Immature natural killer cell (primary cell): ENCODE data around the gene PIK3C2A. TPM values are rescaled to one million over a fixed set of nuclear protein-coding genes. Genes with fewer than 3 reads are reported as not detected.

Experiments
- DNase-seq, 3 donors: peaks; one replicate each; pipeline ENCODE4 v3.0.0; 2022; ENCODE audit warnings: mixed read lengths in 1 of 3
- H3K27ac Mint-ChIP-seq, 6 donors: one replicate each; pipeline ENCODE4 v1.8.0; 2020; ENCODE audit warnings: mixed read lengths in 6 of 6, mild to moderate bottlenecking in 5 of 6, inconsistent platforms in 4 of 6, moderate library complexity in 3 of 6
- H3K27me3 Mint-ChIP-seq, 3 donors: one replicate each; pipeline ENCODE4 v1.8.0; 2020 to 2021; ENCODE audit warnings: low read depth in 3 of 3, mild to moderate bottlenecking in 3 of 3, mixed read lengths in 3 of 3, moderate library complexity in 3 of 3, inconsistent platforms in 1 of 3
- H3K36me3 Mint-ChIP-seq, 3 donors: one replicate each; pipeline ENCODE4 v1.8.0; 2020; ENCODE audit warnings: mixed read lengths in 3 of 3, inconsistent platforms in 2 of 3, mild to moderate bottlenecking in 2 of 3
- H3K4me1 Mint-ChIP-seq, 2 donors: one replicate each; pipeline ENCODE4 v1.8.0; 2020; ENCODE audit warnings: inconsistent platforms in 2 of 2, mild to moderate bottlenecking in 2 of 2, mixed read lengths in 2 of 2, moderate library complexity in 1 of 2
- H3K4me3 Mint-ChIP-seq, 5 donors: one replicate each; pipeline ENCODE4 v1.8.0; 2020; ENCODE audit warnings: mild to moderate bottlenecking in 5 of 5, mixed read lengths in 5 of 5, inconsistent platforms in 3 of 5, moderate library complexity in 3 of 5
- H3K9me3 Mint-ChIP-seq, 6 donors: one replicate each; pipeline ENCODE4 v1.8.0; 2020; ENCODE audit warnings: mild to moderate bottlenecking in 6 of 6, mixed read lengths in 6 of 6, inconsistent platforms in 4 of 6, moderate library complexity in 3 of 6
- polyA plus RNA-seq, 3 donors: library from polyadenylated mRNA; unstranded; fragments of 300-500 nt; fragmentation: Illumina TruSeq; gene quantifications; one replicate each; pipeline ENCODE4 v1.2.3, GENCODE V29; 2021

PIK3C2A gene
- polyA plus RNA-seq, 3 donors from 2014 or later, result 5.0 to 13.3 (median 5.5) TPM

GRCh38 chr11:17197431-17197898 lies 10.3 kb downstream of the PIK3C2A start:
- H3K4me1 Mint-ChIP-seq, result peaks cover 34 to 54% of the 10 kb centered on the region in 2 donors
- peaks cover 3 to 4% (median 3%) of the 10 kb centered on the region in 3 donors for H3K27me3 Mint-ChIP-seq
- H3K27ac Mint-ChIP-seq, result peak overlapping the region in 2 of 6 donors; percentile 12 to 28
- DNase-seq, result no peak
- no peaks in the 10 kb centered on the region for H3K9me3 Mint-ChIP-seq
- peaks cover 7 to 14% (median 9%) of the 10 kb centered on the region in 3 donors for H3K36me3 Mint-ChIP-seq
- no peak overlapping the region for H3K4me3 Mint-ChIP-seq

DNA sequence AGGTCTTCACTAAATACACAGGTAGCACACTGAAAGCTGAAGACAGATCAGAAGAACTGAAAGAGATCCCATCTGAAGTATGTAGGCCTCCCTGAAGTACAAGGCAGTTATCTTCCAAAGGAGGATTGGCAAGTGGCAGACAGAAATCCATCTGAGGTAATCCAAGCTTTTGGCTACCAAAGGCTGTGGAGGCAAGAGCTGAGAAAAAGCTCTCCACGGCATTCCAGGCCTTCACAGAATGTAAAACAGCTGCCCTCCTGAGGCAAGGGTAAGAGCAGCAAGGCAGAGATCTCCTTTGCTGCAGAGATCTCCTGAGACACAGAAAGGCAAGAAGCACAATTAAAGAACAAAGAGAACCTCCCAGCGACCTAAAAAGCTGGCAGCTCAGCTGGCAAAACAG lies 19.1 kb downstream of the PIK3C2A start:
- Mint-ChIP-seq H3K4me1 (peaks cover 23 to 49% of the 10 kb centered on the region in 2 donors), H3K27ac (peak overlapping the region in 2 of 6 donors; percentile 37 to 46), H3K4me3 (no peak overlapping the region), H3K36me3 (peaks cover 9 to 22% (median 14%) of the 10 kb centered on the region in 3 donors), H3K9me3 (no peaks in the 10 kb centered on the region), H3K27me3 (no peaks in the 10 kb centered on the region)
- DNase-seq, result no peak

DNA sequence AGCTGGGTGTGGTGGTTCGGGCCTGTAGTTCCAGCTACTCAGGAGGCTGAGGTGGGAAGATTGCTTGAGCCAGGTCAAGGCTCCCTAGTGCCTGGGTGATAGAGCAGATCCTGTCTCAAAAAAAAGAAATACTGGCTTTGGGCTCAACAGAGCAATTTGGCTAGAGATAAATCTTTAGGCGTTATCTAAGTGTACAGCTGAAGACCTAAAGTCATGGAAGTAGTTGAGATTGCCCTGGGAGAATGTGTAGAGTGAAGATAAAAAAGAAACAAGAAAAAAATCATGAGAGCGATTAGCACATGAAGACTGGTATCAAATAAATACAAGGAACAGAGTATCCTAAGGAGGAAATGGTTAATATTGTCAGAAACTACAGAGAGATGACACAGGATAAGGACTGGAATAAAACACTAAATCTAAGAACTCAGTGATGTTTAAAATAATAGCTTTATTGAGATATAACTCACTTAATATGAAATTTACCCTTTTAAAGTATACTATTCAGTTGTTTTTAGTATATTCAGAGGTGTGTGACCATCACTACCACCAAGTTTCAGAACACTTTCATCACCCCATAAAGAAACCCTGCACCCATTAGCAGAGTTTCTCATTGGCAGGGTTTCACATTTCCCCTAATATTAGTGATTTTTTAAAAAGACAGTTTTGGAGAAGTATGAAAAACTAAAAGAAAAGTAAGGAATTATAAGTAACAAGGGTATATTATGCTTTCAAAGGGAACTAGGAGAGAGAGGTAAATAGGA lies 20.7 kb downstream of the PIK3C2A start:
- no peak for DNase-seq
- Mint-ChIP-seq H3K9me3 (no peaks in the 10 kb centered on the region), H3K4me3 (no peak overlapping the region), H3K4me1 (peaks cover 23 to 49% of the 10 kb centered on the region in 2 donors), H3K27ac (peak overlapping the region in 2 of 6 donors; percentile 6 to 11), H3K36me3 (peaks cover 4 to 15% (median 7%) of the 10 kb centered on the region in 3 donors), H3K27me3 (no peaks in the 10 kb centered on the region)

DNA sequence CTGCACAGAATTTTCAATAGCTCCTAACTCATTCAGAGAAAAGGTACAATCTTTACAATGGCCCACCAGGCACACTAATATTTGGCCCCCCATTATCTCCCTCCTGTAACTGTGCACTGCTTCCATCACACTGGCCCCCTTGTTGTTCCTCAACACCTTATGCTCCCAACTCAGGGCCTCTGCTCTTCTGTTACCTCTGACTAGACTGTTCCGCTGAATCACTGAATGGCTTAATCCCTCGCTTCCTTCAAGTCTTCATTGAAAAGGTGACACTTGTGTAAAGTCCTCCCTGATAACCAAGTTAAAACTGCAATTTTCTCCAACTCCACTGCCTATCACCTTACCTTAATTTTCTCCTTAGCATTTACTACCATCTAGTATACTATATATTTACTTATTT lies 21.8 kb downstream of the PIK3C2A start:
- Mint-ChIP-seq H3K9me3 (no peaks in the 10 kb centered on the region), H3K27me3 (peaks cover 0 to 2% (median 0%) of the 10 kb centered on the region in 3 donors), H3K36me3 (peaks cover 4 to 15% (median 11%) of the 10 kb centered on the region in 3 donors), H3K4me3 (no peak overlapping the region), H3K27ac (peak overlapping the region in 2 of 6 donors; percentile 13 to 42), H3K4me1 (peaks cover 24 to 48% of the 10 kb centered on the region in 2 donors)
- no peak for DNase-seq

GRCh38 chr11:17184882-17185587 lies 22.8 kb downstream of the PIK3C2A start:
- Mint-ChIP-seq H3K9me3 (no peaks in the 10 kb centered on the region), H3K4me3 (no peak overlapping the region), H3K36me3 (peaks cover 4 to 14% (median 8%) of the 10 kb centered on the region in 3 donors), H3K27ac (peak overlapping the region in 2 of 6 donors; percentile 9 to 46), H3K27me3 (peaks cover 0 to 2% (median 0%) of the 10 kb centered on the region in 3 donors), H3K4me1 (peaks cover 20 to 47% of the 10 kb centered on the region in 2 donors)
- no peak for DNase-seq

- H3K27ac Mint-ChIP-seq, result no peak overlapping the region
Observed at GRCh38 chr11:17183836-17184235, 23.9 kb downstream of the PIK3C2A start.

GRCh38 chr11:17179970-17180369 lies 27.8 kb downstream of the PIK3C2A start:
- H3K4me3 Mint-ChIP-seq, result no peak overlapping the region
- H3K27me3 Mint-ChIP-seq, result peaks cover 0 to 2% (median 0%) of the 10 kb centered on the region in 3 donors
- H3K4me1 Mint-ChIP-seq, result peaks cover 11 to 30% of the 10 kb centered on the region in 2 donors
- peaks cover 0 to 10% (median 4%) of the 10 kb centered on the region in 3 donors for H3K36me3 Mint-ChIP-seq
- peak overlapping the region in 1 of 6 donors; percentile 10 for H3K27ac Mint-ChIP-seq
- no peaks in the 10 kb centered on the region for H3K9me3 Mint-ChIP-seq
- no peak for DNase-seq

More at GRCh38 chr11:17183836-17184235, 23.9 kb downstream of the PIK3C2A start:
- H3K4me3 Mint-ChIP-seq, result no peak overlapping the region
- peaks cover 0 to 2% (median 0%) of the 10 kb centered on the region in 3 donors for H3K27me3 Mint-ChIP-seq
- H3K36me3 Mint-ChIP-seq, result peaks cover 4 to 14% (median 8%) of the 10 kb centered on the region in 3 donors
- H3K9me3 Mint-ChIP-seq, result no peaks in the 10 kb centered on the region
- DNase-seq, result no peak
- H3K4me1 Mint-ChIP-seq, result peaks cover 20 to 45% of the 10 kb centered on the region in 2 donors

DNA sequence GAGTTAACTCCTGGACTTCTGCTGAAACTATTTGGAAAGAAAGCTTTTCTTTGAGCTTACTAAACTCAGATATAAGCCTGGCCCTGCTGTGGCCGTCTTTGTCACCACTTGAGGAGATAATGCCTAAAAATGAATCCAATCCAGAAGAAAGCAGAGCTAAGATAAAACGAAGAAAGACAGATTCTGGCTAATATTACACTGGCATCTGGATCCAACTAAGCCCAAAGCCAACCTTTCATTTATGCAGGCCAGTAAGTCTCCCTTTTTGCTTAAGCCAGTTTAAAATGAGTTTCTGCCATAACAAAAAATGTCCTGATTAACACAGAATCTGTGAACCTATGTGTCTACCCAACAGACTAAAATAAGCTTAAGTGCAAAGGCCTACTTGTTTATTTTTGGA lies 34.5 kb downstream of the PIK3C2A start:
- H3K4me3 Mint-ChIP-seq, result no peak overlapping the region
- H3K9me3 Mint-ChIP-seq, result no peaks in the 10 kb centered on the region
- peaks cover 0 to 1% (median 0%) of the 10 kb centered on the region in 3 donors for H3K27me3 Mint-ChIP-seq
- H3K4me1 Mint-ChIP-seq, result peaks cover 35 to 63% of the 10 kb centered on the region in 2 donors
- peak overlapping the region in 5 of 6 donors; percentile 9 to 77 (median 18) for H3K27ac Mint-ChIP-seq
- H3K36me3 Mint-ChIP-seq, result peaks cover 9 to 13% (median 11%) of the 10 kb centered on the region in 3 donors
- no peak for DNase-seq

- H3K36me3 Mint-ChIP-seq, result peaks cover 16 to 19% (median 18%) of the 10 kb centered on the region in 3 donors
- H3K27me3 Mint-ChIP-seq, result peaks cover 0 to 1% (median 0%) of the 10 kb centered on the region in 3 donors
- peak overlapping the region in 2 of 6 donors; percentile 22 to 77 for H3K27ac Mint-ChIP-seq
- H3K4me3 Mint-ChIP-seq, result no peak overlapping the region
- no peaks in the 10 kb centered on the region for H3K9me3 Mint-ChIP-seq
- DNase-seq, result no peak
- peaks cover 35 to 57% of the 10 kb centered on the region in 2 donors for H3K4me1 Mint-ChIP-seq
Observed at GRCh38 chr11:17171916-17172315, 35.9 kb downstream of the PIK3C2A start.

DNA sequence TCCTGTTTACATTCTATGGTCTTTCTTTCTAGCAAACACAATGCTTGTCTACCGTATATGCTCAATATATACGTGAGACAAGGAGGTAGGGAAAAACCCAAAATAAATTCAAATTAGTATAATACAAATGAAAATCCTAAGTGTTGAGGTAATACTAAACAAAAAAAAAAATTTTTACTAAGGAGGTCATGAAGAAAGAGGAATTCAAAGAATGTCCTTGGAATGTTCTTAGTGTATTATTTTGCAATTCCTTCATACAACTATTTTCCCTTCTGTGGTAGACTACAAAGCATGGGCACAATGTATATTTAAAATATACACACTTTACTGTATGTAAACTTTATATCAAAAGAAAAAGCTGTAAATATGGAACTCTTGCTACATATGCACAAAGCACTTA lies 36.4 kb downstream of the PIK3C2A start:
- peaks cover 39 to 62% of the 10 kb centered on the region in 2 donors for H3K4me1 Mint-ChIP-seq
- H3K9me3 Mint-ChIP-seq, result no peaks in the 10 kb centered on the region
- no peak for DNase-seq
- H3K27me3 Mint-ChIP-seq, result peaks cover 0 to 1% (median 0%) of the 10 kb centered on the region in 3 donors
- peak overlapping the region in 2 of 6 donors; percentile 7 to 25 for H3K27ac Mint-ChIP-seq
- H3K36me3 Mint-ChIP-seq, result peaks cover 16 to 19% (median 18%) of the 10 kb centered on the region in 3 donors
- H3K4me3 Mint-ChIP-seq, result no peak overlapping the region

GRCh38 chr11:17169876-17170275 lies 37.9 kb downstream of the PIK3C2A start:
- DNase-seq, result no peak
- peaks cover 0 to 1% (median 0%) of the 10 kb centered on the region in 3 donors for H3K27me3 Mint-ChIP-seq
- peaks cover 49 to 71% of the 10 kb centered on the region in 2 donors for H3K4me1 Mint-ChIP-seq
- no peaks in the 10 kb centered on the region for H3K9me3 Mint-ChIP-seq
- peak overlapping the region in 3 of 5 donors; percentile 25 to 46 (median 41) for H3K4me3 Mint-ChIP-seq
- peaks cover 16 to 19% (median 18%) of the 10 kb centered on the region in 3 donors for H3K36me3 Mint-ChIP-seq
- peak overlapping the region; percentile 81 to 90 (median 84) for H3K27ac Mint-ChIP-seq

- no peaks in the 10 kb centered on the region for H3K27me3 Mint-ChIP-seq
- H3K36me3 Mint-ChIP-seq, result peaks cover 14 to 23% (median 16%) of the 10 kb centered on the region in 3 donors
- H3K27ac Mint-ChIP-seq, result peak overlapping the region; percentile 80 to 94 (median 90)
- DNase-seq, result no peak
- H3K4me1 Mint-ChIP-seq, result peaks cover 81 to 89% of the 10 kb centered on the region in 2 donors
- no peaks in the 10 kb centered on the region for H3K9me3 Mint-ChIP-seq
- peak overlapping the region; percentile 67 to 79 (median 70) for H3K4me3 Mint-ChIP-seq
Observed at GRCh38 chr11:17165247-17165890, 42.4 kb downstream of the PIK3C2A start.
